ENCODE measurements around the gene PAK3. TPM values are rescaled to one million over a fixed set of nuclear protein-coding genes. Genes with fewer than 3 reads are reported as not detected.

Gene PAK3
- total and polyA plus RNA-seq, 2 of the 4 experiments (the other 2 are of a cell fraction), result 0.22 to 0.36 TPM

DNA sequence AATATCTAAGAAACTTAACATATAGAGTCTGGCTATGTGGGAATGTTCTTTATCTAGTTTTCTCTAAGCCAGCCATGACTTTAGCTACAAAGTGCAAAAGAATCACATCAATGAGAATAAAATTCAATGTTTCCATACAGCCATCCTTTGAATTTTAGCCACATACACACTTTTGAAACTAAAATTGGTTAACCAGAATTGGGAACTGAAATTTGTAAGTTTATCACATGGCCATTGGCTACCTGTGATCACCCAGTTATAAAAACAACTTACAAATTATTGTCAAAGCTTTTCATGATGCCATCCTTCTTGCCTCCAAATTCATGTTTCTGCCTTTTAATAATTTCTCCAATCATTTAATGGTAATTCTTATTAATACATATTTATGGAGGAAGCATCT lies 49.9 kb downstream of the PAK3 start:
- H4K5ac ChIP-seq (ENCODE audit: low read depth, low read length), result no peak overlapping the region
- no peak for DNase-seq
- no TSS peak for BruUV-seq (replicated peaks)

More for the DNA sequence above, 49.9 kb downstream of the PAK3 start:
- no peaks in the 10 kb centered on the region for H3K9me3 ChIP-seq (ENCODE audit: control insufficient read depth, insufficient read depth, low read length)
- no peaks in the 10 kb centered on the region for H3K36me3 ChIP-seq (ENCODE audit: control insufficient read depth, insufficient read depth, low read length)
- no peak overlapping the region for H2BK5ac ChIP-seq (ENCODE audit: low read depth, low read length, poor library complexity, severe bottlenecking)
- H3K27ac ChIP-seq (ENCODE audit: insufficient read depth, low read length), result no peak overlapping the region
- no peak overlapping the region for H2BK15ac ChIP-seq (ENCODE audit: low read depth, low read length)
- no peak overlapping the region for H3K4me3 ChIP-seq (ENCODE audit: insufficient read depth, low read depth, low read length)
- H4K20me1 ChIP-seq (ENCODE audit: insufficient read depth, low read length), result no peaks in the 10 kb centered on the region
- no peak overlapping the region for H3K4me2 ChIP-seq (ENCODE audit: low read depth, low read length)
- no peak overlapping the region for H2AK9ac ChIP-seq (replicated peaks; ENCODE audit: low read depth, low read length, poor library complexity)
- H2AFZ ChIP-seq (replicated peaks; ENCODE audit: low read length, poor library complexity), result no peak overlapping the region
- H3K9me1 ChIP-seq (ENCODE audit: insufficient read depth, low read length), result no peaks in the 10 kb centered on the region
- in situ Hi-C loops (cut with MboI; ENCODE audit: low sequenced_read_pairs), result no loop called here
- no peak overlapping the region for H3K18ac ChIP-seq (ENCODE audit: low read depth, low read length)
- H3K4ac ChIP-seq (ENCODE audit: low read depth, low read length), result no peak overlapping the region
- ChIA-PET CTCF (no interaction called here), POLR2A (ENCODE audit: unreplicated experiment) (no interaction called here)
- no peak for ATAC-seq (ENCODE audit: low read depth)
- H3K79me1 ChIP-seq (ENCODE audit: low read depth in 1 of 2, low read length in 2 of 2), result no peaks in the 10 kb centered on the region
- no peaks in the 10 kb centered on the region for H3K27me3 ChIP-seq (ENCODE audit: control insufficient read depth, insufficient read depth, low read length)
- H3K14ac ChIP-seq (replicated peaks; ENCODE audit: low read depth, low read length), result no peak overlapping the region
- H2BK120ac ChIP-seq (ENCODE audit: low read depth, low read length), result no peak overlapping the region
- H3K23ac ChIP-seq (ENCODE audit: low read depth, low read length), result no peak overlapping the region
- no peak overlapping the region for H3K9ac ChIP-seq (ENCODE audit: low read depth, low read length)
- intact Hi-C loops (cut with micrococcal nuclease), result no loop called here
- H2AK5ac ChIP-seq (ENCODE audit: low read depth, low read length), result no peak overlapping the region
- dilution Hi-C loops (cut with HindIII; ENCODE audit: low sequenced_read_pairs, unreplicated experiment), result no loop called here
- H2BK20ac ChIP-seq (ENCODE audit: low read depth, low read length), result no peak overlapping the region
- no peak overlapping the region for H3K56ac ChIP-seq (ENCODE audit: extremely low read depth, insufficient read depth, low read length)
- H4K8ac ChIP-seq (ENCODE audit: low read depth in 2 of 2, low read length in 2 of 2), result no peak overlapping the region
- H3K4me1 ChIP-seq (ENCODE audit: control insufficient read depth, insufficient read depth, low read length), result no peaks in the 10 kb centered on the region
- TF ChIP-seq CHD1 (IDR thresholded peaks at IDR 0.05; ENCODE audit: low read depth, low read length) (no peak), MAZ (IDR thresholded peaks at IDR 0.05; ENCODE audit: borderline replicate concordance, low read depth, low read length) (no peak), MXI1 (IDR thresholded peaks at IDR 0.05; ENCODE audit: borderline replicate concordance, low read depth, low read length) (no peak), MAFK (IDR thresholded peaks at IDR 0.05; ENCODE audit: low read depth, low read length) (no peak), RAD21 (IDR thresholded peaks at IDR 0.05; ENCODE audit: low read length) (no peak), FOS (IDR thresholded peaks at IDR 0.05; ENCODE audit: low read depth, low read length) (no peak), RFX5 (IDR thresholded peaks at IDR 0.05; ENCODE audit: low read depth, low read length) (no peak), BHLHE40 (IDR thresholded peaks at IDR 0.05; ENCODE audit: low read depth, low read length) (no peak), NFE2L2 (IDR thresholded peaks at IDR 0.05; ENCODE audit: low read depth, low read length) (no peak), RCOR1 (IDR thresholded peaks at IDR 0.05; ENCODE audit: insufficient replicate concordance, low read length) (no peak), POLR2A (IDR thresholded peaks at IDR 0.05; ENCODE audit: low read depth, low read length) (no peak), CEBPB (IDR thresholded peaks at IDR 0.05; ENCODE audit: low read depth, low read length) (no peak), SMC3 (IDR thresholded peaks at IDR 0.05; ENCODE audit: low read depth, low read length) (no peak)
- TF ChIP-seq, protein P1, sequence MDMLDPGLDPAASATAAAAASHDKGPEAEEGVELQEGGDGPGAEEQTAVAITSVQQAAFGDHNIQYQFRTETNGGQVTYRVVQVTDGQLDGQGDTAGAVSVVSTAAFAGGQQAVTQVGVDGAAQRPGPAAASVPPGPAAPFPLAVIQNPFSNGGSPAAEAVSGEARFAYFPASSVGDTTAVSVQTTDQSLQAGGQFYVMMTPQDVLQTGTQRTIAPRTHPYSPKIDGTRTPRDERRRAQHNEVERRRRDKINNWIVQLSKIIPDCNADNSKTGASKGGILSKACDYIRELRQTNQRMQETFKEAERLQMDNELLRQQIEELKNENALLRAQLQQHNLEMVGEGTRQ (IDR thresholded peaks at IDR 0.05; ENCODE audit: low read depth, low read length), result no peak
- TF ChIP-seq, protein P2, sequence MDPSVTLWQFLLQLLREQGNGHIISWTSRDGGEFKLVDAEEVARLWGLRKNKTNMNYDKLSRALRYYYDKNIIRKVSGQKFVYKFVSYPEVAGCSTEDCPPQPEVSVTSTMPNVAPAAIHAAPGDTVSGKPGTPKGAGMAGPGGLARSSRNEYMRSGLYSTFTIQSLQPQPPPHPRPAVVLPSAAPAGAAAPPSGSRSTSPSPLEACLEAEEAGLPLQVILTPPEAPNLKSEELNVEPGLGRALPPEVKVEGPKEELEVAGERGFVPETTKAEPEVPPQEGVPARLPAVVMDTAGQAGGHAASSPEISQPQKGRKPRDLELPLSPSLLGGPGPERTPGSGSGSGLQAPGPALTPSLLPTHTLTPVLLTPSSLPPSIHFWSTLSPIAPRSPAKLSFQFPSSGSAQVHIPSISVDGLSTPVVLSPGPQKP (IDR thresholded peaks at IDR 0.05; ENCODE audit: borderline replicate concordance, low read depth, low read length), result no peak
- TF ChIP-seq, protein P3, sequence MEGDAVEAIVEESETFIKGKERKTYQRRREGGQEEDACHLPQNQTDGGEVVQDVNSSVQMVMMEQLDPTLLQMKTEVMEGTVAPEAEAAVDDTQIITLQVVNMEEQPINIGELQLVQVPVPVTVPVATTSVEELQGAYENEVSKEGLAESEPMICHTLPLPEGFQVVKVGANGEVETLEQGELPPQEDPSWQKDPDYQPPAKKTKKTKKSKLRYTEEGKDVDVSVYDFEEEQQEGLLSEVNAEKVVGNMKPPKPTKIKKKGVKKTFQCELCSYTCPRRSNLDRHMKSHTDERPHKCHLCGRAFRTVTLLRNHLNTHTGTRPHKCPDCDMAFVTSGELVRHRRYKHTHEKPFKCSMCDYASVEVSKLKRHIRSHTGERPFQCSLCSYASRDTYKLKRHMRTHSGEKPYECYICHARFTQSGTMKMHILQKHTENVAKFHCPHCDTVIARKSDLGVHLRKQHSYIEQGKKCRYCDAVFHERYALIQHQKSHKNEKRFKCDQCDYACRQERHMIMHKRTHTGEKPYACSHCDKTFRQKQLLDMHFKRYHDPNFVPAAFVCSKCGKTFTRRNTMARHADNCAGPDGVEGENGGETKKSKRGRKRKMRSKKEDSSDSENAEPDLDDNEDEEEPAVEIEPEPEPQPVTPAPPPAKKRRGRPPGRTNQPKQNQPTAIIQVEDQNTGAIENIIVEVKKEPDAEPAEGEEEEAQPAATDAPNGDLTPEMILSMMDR (conservative IDR thresholded peaks at IDR 0.05; ENCODE audit: low read depth, low read length), result no peak
- no peak overlapping the region for H4K91ac ChIP-seq (ENCODE audit: insufficient read depth, low read depth, low read length)
